Esophagus mucosa (tissue), 1 donor: ENCODE data around the gene NCK2. TPM values are rescaled to one million over a fixed set of nuclear protein-coding genes. Genes with fewer than 3 reads are reported as not detected.
"Not testable (repeated sequence)": the region's sequence is repeated elsewhere in the genome, so short reads cannot be mapped to it uniquely, and the experiment has no call there.

Experiments
- ATAC-seq: fragments of 200-7000 bp; cut with Tn5 transposase; one replicate; pipeline ENCODE4 v1.9.1; 2020
- total RNA-seq: library from RNA; stranded (reverse); gene quantifications from one replicate; pipeline ENCODE4 v1.2.4, GENCODE V29; 2023
- donor health status: DM: yes; HTN: yes; CAD: no.

Gene NCK2
- total RNA-seq, 1 donor from 2014 or later = 68.6 TPM

- ATAC-seq = no peak
Measured at GRCh38 chr2:105756435-105756834, 11.7 kb downstream of the NCK2 start.

GRCh38 chr2:105756865-105757264 is 12.2 kb downstream of the NCK2 start:
- not testable (repeated sequence) for ATAC-seq

- no peak for ATAC-seq
Measured at GRCh38 chr2:105757433-105757832, 12.7 kb downstream of the NCK2 start.

- ATAC-seq = no peak
Measured at GRCh38 chr2:105760191-105760590, 15.5 kb downstream of the NCK2 start.

- no peak for ATAC-seq
Measured at GRCh38 chr2:105760639-105761337, 16.1 kb downstream of the NCK2 start.

GRCh38 chr2:105761931-105762515 is 17.3 kb downstream of the NCK2 start:
- no peak for ATAC-seq

GRCh38 chr2:105763076-105763475 is 18.4 kb downstream of the NCK2 start:
- ATAC-seq = no peak

- no peak for ATAC-seq
Measured at GRCh38 chr2:105764059-105764458, 19.3 kb downstream of the NCK2 start.

- ATAC-seq = peak; percentile 91
Measured at GRCh38 chr2:105765415-105766299, 20.9 kb downstream of the NCK2 start.

GRCh38 chr2:105766300-105766866 is 21.7 kb downstream of the NCK2 start:
- ATAC-seq = no peak

- ATAC-seq = no peak
Measured at GRCh38 chr2:105768176-105768575, 23.5 kb downstream of the NCK2 start.

- peak; percentile 85 for ATAC-seq
Measured at GRCh38 chr2:105768961-105769452, 24.3 kb downstream of the NCK2 start.

- peak; percentile 48 for ATAC-seq
Measured at GRCh38 chr2:105769504-105769903, 24.8 kb downstream of the NCK2 start.

GRCh38 chr2:105770149-105770548 is 25.4 kb downstream of the NCK2 start:
- ATAC-seq = no peak

GRCh38 chr2:105771291-105771690 is 26.6 kb downstream of the NCK2 start:
- not testable (repeated sequence) for ATAC-seq

- ATAC-seq = no peak
Measured at GRCh38 chr2:105771836-105772235, 27.1 kb downstream of the NCK2 start.

- no peak for ATAC-seq
Measured at GRCh38 chr2:105772362-105772761, 27.6 kb downstream of the NCK2 start.

GRCh38 chr2:105773568-105773967 is 28.9 kb downstream of the NCK2 start:
- ATAC-seq = no peak

GRCh38 chr2:105774781-105775337 is 30.1 kb downstream of the NCK2 start:
- ATAC-seq = no peak

GRCh38 chr2:105775809-105776559 is 31.3 kb downstream of the NCK2 start:
- peak; percentile 14 for ATAC-seq

- ATAC-seq = no peak
Measured at GRCh38 chr2:105776560-105776928, 31.8 kb downstream of the NCK2 start.

- no peak for ATAC-seq
Measured at GRCh38 chr2:105777031-105777482, 32.3 kb downstream of the NCK2 start.
